GM21619 (cell line): Measurements from ENCODE around the gene ABI3BP.

Experiments used
- ATAC-seq: cut with Tn5 transposase; IDR thresholded peaks from one replicate; pipeline ENCODE4 v1.9.1; 2021; ENCODE audit not compliant: unreplicated experiment

Gene ABI3BP

GRCh38 chr3:100777271-100777670, 215.9 kb downstream of the ABI3BP start:
- no peak for ATAC-seq

DNA sequence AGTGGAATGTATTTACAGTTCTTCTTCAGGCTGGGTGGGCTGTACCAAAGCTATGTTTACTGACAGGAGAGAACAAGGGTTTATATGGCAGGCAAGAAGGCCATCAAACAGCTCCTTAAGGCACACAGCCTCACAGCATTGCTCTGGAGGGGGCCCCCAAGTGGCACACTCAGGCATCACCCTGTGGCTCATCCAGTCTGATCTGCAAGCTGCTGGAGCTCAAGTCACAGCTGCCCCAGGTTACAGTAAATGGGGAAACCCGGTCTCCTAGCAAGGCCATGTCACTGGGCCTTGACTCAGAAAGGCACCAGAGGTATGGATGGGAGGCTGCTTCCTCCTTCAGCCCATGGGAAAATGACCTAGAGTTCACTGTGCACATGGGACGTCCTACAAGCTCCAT, 216.5 kb downstream of the ABI3BP start:
- no peak for ATAC-seq

DNA sequence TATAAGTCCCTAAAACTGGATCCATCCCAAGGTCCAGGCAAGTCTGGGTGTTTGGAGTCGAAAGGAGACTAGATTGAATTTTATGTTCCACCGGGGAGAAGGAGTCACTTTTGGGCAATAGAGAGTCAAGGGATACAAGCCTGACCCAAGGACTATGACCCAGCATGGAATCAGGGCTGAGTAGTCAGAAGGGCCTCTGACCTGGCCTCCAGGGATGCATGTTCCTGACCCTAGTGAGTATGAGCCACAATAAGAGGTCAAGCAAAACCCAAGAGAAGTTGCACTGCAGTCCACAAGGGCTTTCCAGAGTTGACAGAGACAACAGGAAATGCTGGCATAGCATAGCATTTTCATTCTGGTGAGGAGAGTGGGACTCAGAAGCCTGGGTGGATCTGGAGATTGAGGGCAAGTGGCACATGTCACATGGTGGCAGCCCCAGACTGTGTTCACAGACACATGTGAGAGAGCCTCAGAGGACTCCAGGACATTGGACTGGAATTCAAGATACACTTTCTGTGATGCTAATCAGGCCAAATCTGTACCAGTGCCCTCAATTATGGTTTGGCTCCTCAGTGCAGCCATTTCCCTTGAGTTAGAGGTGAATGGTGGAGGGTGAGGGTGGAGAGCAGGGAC, 217.0 kb downstream of the ABI3BP start:
- ATAC-seq = no peak

DNA sequence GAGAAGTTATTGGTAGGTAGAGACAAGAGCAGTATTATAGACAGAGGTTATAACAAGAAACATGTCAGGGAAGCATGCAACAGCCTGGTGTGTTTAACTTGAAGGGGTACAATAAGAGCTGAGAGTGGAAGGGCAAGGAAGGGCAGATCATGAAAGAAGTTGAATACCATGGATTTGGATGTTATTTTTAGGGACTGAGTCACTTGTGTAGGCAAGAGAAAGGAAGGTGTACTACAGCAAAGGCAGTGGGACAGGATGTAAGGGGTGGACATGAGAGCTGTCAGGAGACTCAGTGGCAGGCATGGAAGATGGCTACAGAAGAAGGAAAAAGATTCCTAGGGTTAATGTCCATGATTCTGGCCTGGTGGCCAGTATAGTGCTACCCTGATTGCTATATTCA, 217.6 kb downstream of the ABI3BP start:
- no peak for ATAC-seq

GRCh38 chr3:100775226-100775625, 218.0 kb downstream of the ABI3BP start:
- no peak for ATAC-seq

DNA sequence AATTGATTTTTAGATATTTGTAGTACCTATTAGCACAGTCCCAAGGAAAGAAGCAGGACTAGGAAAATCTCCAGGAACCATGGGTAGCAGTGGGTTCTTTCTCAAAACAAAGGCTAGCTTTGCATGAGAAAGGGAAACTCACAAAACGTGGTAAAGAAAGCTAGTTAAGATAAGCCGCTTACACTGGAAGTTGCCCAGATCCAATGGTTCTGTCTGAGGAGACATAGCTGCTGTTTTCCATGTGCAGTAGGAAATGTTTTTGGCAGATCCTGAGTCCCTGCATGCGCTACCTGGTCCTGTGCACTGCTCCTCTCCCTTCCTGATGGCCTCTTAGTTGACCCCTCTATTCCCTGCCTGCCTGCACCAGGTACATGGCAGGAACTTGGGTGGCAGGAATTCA, 223.5 kb downstream of the ABI3BP start:
- ATAC-seq = no peak

- ATAC-seq = no peak
These were observed 227.2 kb downstream of the ABI3BP start for GRCh38 chr3:100766069-100766468.

GRCh38 chr3:100765437-100765975, 227.7 kb downstream of the ABI3BP start:
- no peak for ATAC-seq

DNA sequence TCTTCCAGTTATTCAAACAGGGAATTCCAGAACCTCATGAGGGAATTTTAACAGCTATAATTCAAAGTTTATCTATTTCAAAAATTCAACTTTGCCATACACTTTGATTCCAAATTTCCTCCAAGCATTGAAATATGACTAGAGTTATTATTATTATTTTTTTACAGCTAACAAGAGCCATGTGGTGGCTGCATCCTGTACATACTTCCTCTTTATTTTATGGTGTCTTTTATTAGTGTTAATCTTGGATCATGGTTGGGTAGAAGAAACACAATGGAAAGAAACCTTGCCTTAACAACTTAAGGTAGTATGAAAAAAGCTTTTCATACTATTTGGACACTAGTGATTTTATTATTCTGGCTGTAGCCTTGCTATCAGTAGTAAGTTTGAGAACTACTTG, 231.3 kb downstream of the ABI3BP start:
- no peak for ATAC-seq

- ATAC-seq = peak; percentile 68
These were observed 231.8 kb downstream of the ABI3BP start for GRCh38 chr3:100761211-100761942.

- ATAC-seq = no peak
These were observed 232.8 kb downstream of the ABI3BP start for GRCh38 chr3:100760377-100760776.

DNA sequence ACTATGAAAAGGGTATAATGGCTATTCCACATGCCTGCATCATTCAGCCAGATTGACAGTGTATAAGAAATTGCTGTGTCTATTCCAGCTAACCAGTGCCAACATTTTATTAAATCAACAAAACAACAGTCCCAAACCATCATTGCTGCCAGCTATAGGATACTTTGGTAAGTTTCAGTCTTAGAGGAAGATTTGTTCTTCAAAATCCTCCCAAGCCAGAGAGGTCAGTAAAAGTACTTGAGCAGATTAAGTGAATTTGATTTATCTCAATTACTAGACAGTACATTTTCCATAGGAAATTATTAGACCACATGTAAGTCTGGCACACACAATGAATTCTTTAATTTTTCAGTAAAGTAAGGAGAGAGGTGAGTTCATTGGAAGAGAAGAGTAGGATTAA, 233.3 kb downstream of the ABI3BP start:
- ATAC-seq = no peak

DNA sequence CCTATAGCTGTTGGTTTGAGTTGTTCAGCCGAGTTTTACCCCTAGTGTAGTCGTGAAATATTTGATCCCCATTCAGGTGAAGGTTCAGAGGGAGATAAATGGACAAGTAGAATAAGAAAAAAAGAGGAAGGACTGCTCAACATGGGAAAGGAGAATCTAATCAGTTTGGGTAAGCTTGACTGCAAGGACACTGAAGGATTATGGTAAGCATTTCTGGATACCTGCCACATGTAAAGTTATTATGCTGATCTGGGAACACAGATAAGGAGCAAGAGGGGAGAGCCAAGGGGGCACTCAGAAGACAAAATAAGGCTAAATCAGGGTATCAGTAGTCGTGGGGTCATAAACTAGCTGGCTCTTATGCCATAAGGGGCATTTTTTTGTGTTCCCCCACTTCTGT, 234.1 kb downstream of the ABI3BP start:
- no peak for ATAC-seq

- ATAC-seq = no peak
These were observed 236.8 kb downstream of the ABI3BP start for GRCh38 chr3:100756441-100756840.

DNA sequence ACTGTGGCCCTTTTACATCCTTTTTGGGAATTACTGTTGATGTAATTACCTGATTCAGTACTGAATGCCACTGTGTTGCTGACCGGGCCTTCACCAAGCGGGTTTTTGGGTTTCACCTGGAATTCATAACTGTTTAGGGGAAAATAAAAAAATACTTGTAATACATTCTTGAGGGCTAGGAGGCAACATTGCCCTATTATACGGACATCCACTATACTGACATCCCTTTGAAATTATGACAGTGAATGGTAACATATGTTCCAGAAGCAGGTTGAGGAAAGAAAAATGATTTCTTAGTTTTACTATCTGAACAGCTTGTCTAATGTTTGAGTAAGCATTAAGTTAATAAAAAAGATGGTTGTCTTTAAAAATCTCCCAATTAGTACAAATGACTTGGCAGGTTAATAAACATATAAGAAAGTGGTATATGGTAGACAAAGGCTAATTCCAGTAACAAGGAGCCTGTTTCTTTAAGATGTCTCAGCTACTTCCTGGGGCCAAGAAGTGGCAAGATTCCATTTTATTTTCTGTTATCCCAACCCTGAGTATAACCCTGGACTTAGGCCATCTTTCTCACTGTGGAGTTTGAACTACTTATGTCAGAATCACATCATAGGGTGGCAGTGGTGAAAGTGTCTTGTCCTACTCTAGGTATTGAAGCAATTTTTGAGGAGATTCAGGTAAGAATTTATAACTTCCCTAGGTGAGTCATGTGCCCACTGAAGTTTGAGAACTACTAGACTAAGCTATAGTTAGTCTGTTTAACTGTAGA, 238.5 kb downstream of the ABI3BP start:
- no peak for ATAC-seq

GRCh38 chr3:100753846-100754245, 239.4 kb downstream of the ABI3BP start:
- no peak for ATAC-seq

DNA sequence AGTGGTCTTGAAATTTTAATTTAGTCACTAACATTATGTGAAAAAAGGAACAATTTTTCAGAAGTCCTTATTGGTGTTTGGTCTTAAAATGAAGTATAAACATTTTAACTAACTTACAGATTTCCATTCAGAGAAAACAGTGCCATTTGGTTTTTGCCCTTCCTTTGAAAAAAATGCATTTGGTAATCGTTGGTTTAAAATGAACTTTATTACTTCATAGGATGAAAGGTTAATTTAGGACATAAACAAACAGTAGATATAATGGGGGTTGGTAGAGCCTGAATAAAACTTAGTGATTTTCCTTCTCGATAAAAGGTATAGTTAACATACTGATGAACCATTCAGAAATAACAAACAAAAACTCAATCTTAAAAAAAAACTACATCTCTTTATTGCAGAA, 244.3 kb downstream of the ABI3BP start:
- ATAC-seq = no peak

DNA sequence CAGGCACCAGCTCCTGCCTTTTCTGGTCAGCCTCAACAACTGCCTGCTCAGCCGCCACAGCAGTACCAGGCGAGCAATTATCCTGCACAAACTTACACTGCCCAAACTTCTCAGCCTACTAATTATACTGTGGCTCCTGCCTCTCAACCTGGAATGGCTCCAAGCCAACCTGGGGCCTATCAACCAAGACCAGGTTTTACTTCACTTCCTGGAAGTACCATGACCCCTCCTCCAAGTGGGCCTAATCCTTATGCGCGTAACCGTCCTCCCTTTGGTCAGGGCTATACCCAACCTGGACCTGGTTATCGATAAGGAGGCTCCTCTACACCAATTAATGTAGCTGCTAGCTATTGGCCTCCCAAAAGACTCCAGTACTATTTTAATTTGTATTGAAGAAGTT, 245.0 kb downstream of the ABI3BP start:
- no peak for ATAC-seq

DNA sequence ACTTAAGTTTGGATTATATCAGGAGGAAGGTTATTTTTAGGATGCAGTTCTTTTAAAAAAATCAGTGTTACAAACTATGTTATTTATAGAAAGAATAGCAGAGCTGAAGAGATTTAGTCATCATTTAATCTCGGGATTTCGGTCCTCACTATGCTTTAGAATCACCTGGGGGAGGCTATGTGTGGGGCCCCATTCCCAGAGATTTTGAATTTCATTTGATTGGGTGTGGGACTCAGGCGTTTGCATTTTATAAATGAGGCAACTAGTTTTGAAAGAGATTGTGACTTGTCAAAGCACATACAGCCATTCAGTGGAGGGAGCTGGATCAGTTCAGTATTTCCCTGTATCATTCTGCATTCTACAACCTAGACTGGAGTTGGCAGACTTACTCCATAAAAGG, 247.1 kb downstream of the ABI3BP start:
- no peak for ATAC-seq

GRCh38 chr3:100745617-100746016, 247.6 kb downstream of the ABI3BP start:
- no peak for ATAC-seq

GRCh38 chr3:100744671-100745070, 248.6 kb downstream of the ABI3BP start:
- ATAC-seq = no peak

- ATAC-seq = no peak
These were observed 249.7 kb downstream of the ABI3BP start for GRCh38 chr3:100743535-100743934.
